ENCODE measurements around the gene LRIG2. TPM values are rescaled to one million over a fixed set of nuclear protein-coding genes. Genes with fewer than 3 reads are reported as not detected.

Gene LRIG2
- total and polyA plus RNA-seq, 2 of the 13 experiments (the other 11 are each of a cell fraction or from before 2014, with no cell fraction given), result 8.1 to 12.2 TPM

- Histone ChIP-seq H3K27me3 (ENCODE audit: control insufficient read depth in 1 of 2, insufficient read depth in 2 of 2, low read length in 2 of 2) (no peaks in the 10 kb centered on the region), H3K9me3 (ENCODE audit: low read length) (no peaks in the 10 kb centered on the region), H3K9ac (ENCODE audit: insufficient read depth, low read depth, low read length) (no peak overlapping the region), H3K4me3 (replicated peaks in 1 of 3; ENCODE audit: insufficient read depth in 1 of 3, low read depth in 2 of 3, low read length in 3 of 3) (no peak overlapping the region), H3K36me3 (replicated peaks in 1 of 2; ENCODE audit: control insufficient read depth in 1 of 2, insufficient read depth in 2 of 2, low read length in 2 of 2) (peaks cover 9 to 68% of the 10 kb centered on the region in 2 experiments), H3K4me2 (ENCODE audit: low read depth, low read length) (no peak overlapping the region), H4K20me1 (ENCODE audit: insufficient read depth, low read length) (no peaks in the 10 kb centered on the region), H3K27ac (ENCODE audit: extremely low read length, insufficient read depth, low read length) (no peak overlapping the region), H2AFZ (ENCODE audit: low read length) (no peak overlapping the region), H3K4me1 (ENCODE audit: insufficient read depth, low read length) (peaks cover 11% of the 10 kb centered on the region), H3K79me2 (ENCODE audit: insufficient read depth, low read length) (no peaks in the 10 kb centered on the region)
- no peak for FAIRE-seq
- in situ Hi-C loops (cut with HindIII; ENCODE audit: extremely low pct_ligation_motif_present, low pct_unique_long_range_greater_than_20kb) (no loop called here), intact Hi-C loops (cut with micrococcal nuclease; ENCODE audit: unreplicated experiment) (no loop called here)
- WGBS (ENCODE audit: low lambda C conversion rate), result 97% methylated on average over 5 of the region's 5 CpGs
- BruUV-seq (replicated peaks), result no TSS peak
- CTCF ChIA-PET (ENCODE audit: low intra/inter-chr PET ratio, low total read pairs), result no interaction called here
- no peak for DNase-seq (ENCODE audit: low spot score)
- POLR2A ChIA-PET, result interaction anchor here (1.1 kb wide), 1 partner anchor 23 kb away, joined by 3 read pairs; the partner anchor contains the start of gene LRIG2
- ATAC-seq, result no peak
- TF ChIP-seq GTF3A (CRISPR knock-in tag; conservative IDR thresholded peaks at IDR 0.05) (no peak), RAD51 (IDR thresholded peaks at IDR 0.05; ENCODE audit: borderline replicate concordance) (no peak), TRIM24 (CRISPR knock-in tag; IDR thresholded peaks at IDR 0.05) (no peak), FIP1L1 (IDR thresholded peaks at IDR 0.05; ENCODE audit: borderline replicate concordance, insufficient read depth, low read depth, low read length) (no peak), FOXA1 (IDR thresholded peaks at IDR 0.05) (no peak), FOXA1 (CRISPR knock-in tag; IDR thresholded peaks at IDR 0.05) (no peak), KDM4B (CRISPR knock-in tag; IDR thresholded peaks at IDR 0.05) (no peak), MLX (CRISPR knock-in tag; IDR thresholded peaks at IDR 0.05) (no peak), GRHL1 (CRISPR knock-in tag; conservative IDR thresholded peaks at IDR 0.05) (no peak), ATF5 (CRISPR knock-in tag; IDR thresholded peaks at IDR 0.05; ENCODE audit: low read depth) (no peak), ZNF274 (CRISPR knock-in tag; IDR thresholded peaks at IDR 0.05) (no peak), SNAPC4 (CRISPR knock-in tag; IDR thresholded peaks at IDR 0.05) (no peak), FOXP1 (IDR thresholded peaks at IDR 0.05) (no peak), FOXP1 (CRISPR knock-in tag; IDR thresholded peaks at IDR 0.05) (no peak), YEATS2 (CRISPR knock-in tag; IDR thresholded peaks at IDR 0.05; ENCODE audit: borderline replicate concordance) (no peak)
Measured at GRCh38 chr1:113095790-113096455, 22.9 kb downstream of the LRIG2 start.

All from HepG2 (cell line).